ENCODE data around the gene P4HTM.
A peak's percentile ranks its signal among the peaks of the same experiment; 100 is the strongest.

The P4HTM gene

GRCh38 chr3:48990636-48991469 lies 812 bp downstream of the P4HTM start:
- peak; percentile 41 for DNase-seq (ENCODE audit: extremely low spot score)

GRCh38 chr3:48991851-48992545 lies 2.0 kb downstream of the P4HTM start:
- no peak for TF ChIP-seq CTCF (IDR thresholded peaks at IDR 0.05; ENCODE audit: control extremely low read depth, extremely low read depth, low read depth, missing control alignments)
- no peak for DNase-seq (ENCODE audit: extremely low spot score)
- ChIA-PET POLR2A (interaction anchor here (0.6 to 1.6 kb wide), 3 partner anchors 15 to 78 kb away, joined by 3 to 7 read pairs (median 3); partner anchors contain the start of gene WDR6), CTCF (interaction anchor here (0.7 to 2.0 kb wide), 7 partner anchors 9 to 457 kb away, joined by 3 to 9 read pairs (median 4); partner anchors contain the start of genes ARIH2, NDUFAF3 and WDR6)

More at GRCh38 chr3:48990636-48991469, 812 bp downstream of the P4HTM start:
- POLR2A ChIA-PET: interaction anchor here (0.7 to 1.7 kb wide), 4 partner anchors 16 to 39 kb away, joined by 3 to 7 read pairs (median 6); partner anchors contain the start of genes IMPDH2 and WDR6
- TF ChIP-seq CTCF (IDR thresholded peaks at IDR 0.05; ENCODE audit: control extremely low read depth, extremely low read depth, low read depth, missing control alignments): no peak
- CTCF ChIA-PET: interaction anchor here (0.9 to 6.8 kb wide), 7 partner anchors 11 to 458 kb away, joined by 3 to 41 read pairs (median 3); partner anchors contain the start of genes NDUFAF3, QRICH1 and WDR6

- ChIA-PET POLR2A (no interaction called here), CTCF (interaction anchor here (2.2 kb wide), 1 partner anchor 14 kb away, joined by 10 read pairs; the partner anchor contains the start of gene WDR6)
- DNase-seq (ENCODE audit: extremely low spot score): no peak
- TF ChIP-seq CTCF (IDR thresholded peaks at IDR 0.05; ENCODE audit: control extremely low read depth, extremely low read depth, low read depth, missing control alignments): no peak
Measured at GRCh38 chr3:48993834-48994233, 3.8 kb downstream of the P4HTM start.

GRCh38 chr3:48996640-48997039 lies 6.6 kb downstream of the P4HTM start:
- CTCF ChIA-PET: interaction anchor here (1.0 to 2.0 kb wide), 5 partner anchors 8 to 25 kb away, joined by 3 to 16 read pairs (median 4); partner anchors contain the start of genes NDUFAF3 and WDR6
- no peak for DNase-seq (ENCODE audit: extremely low spot score)
- no peak for TF ChIP-seq CTCF (IDR thresholded peaks at IDR 0.05; ENCODE audit: control extremely low read depth, extremely low read depth, low read depth, missing control alignments)
- POLR2A ChIA-PET: no interaction called here

GRCh38 chr3:48997102-48997635 lies 7.1 kb downstream of the P4HTM start:
- ChIA-PET POLR2A (interaction anchor here (1.3 kb wide), 1 partner anchor 10 kb away, joined by 3 read pairs; the partner anchor contains the start of gene WDR6), CTCF (interaction anchor here (0.7 to 2.0 kb wide), 6 partner anchors 9 to 25 kb away, joined by 3 to 16 read pairs (median 4); partner anchors contain the start of genes NDUFAF3 and WDR6)
- DNase-seq (ENCODE audit: extremely low spot score): no peak
- TF ChIP-seq CTCF (IDR thresholded peaks at IDR 0.05; ENCODE audit: control extremely low read depth, extremely low read depth, low read depth, missing control alignments): no peak

Measured in GM10248 (cell line).